ENCODE results near the gene ESRP2.

The ESRP2 gene

DNA sequence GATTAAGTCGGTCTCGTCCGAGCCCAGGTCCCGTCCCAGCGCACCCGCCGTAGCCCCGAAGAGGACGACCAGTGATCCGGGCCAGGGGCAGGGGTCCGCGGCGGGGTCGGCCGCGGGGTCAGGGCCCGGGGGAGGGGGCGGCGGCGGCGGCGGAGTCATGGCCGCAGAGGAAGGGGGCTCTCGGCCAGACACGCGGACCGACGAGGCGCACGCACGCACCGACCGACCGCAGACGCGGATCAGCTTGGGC, at the start of gene ESRP2:
ESRP2 (minus strand) TSS at position 241 of the 250 bp plus-strand sequence; CDS start at position 159, 82 bp downstream.
- TF ChIP-seq, protein P1, sequence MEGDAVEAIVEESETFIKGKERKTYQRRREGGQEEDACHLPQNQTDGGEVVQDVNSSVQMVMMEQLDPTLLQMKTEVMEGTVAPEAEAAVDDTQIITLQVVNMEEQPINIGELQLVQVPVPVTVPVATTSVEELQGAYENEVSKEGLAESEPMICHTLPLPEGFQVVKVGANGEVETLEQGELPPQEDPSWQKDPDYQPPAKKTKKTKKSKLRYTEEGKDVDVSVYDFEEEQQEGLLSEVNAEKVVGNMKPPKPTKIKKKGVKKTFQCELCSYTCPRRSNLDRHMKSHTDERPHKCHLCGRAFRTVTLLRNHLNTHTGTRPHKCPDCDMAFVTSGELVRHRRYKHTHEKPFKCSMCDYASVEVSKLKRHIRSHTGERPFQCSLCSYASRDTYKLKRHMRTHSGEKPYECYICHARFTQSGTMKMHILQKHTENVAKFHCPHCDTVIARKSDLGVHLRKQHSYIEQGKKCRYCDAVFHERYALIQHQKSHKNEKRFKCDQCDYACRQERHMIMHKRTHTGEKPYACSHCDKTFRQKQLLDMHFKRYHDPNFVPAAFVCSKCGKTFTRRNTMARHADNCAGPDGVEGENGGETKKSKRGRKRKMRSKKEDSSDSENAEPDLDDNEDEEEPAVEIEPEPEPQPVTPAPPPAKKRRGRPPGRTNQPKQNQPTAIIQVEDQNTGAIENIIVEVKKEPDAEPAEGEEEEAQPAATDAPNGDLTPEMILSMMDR (IDR thresholded peaks at IDR 0.05; ENCODE audit: insufficient read depth, missing control alignments), result no peak
- no peak for DNase-seq (ENCODE audit: insufficient read length, low spot score)
- FAIRE-seq, result no peak

DNA sequence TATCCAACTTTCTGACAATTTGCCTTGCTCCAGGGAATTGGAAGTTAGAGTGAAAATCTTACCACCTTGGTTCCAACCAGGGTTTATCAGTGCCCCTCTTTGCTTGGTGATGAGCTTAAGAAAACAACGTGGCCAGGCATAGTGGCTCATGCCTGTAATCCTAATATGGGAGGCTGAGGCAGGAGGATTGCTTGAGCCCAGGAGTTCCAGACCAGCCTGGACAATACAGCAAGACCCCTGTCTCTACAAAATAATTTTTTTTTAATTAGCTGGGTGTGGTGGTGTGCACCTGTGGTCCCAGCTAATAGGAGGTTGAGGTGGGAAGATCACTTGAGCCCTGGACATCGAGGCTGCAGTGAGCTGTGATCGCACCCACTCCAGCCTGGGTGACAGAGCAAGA, 49.8 kb upstream of the ESRP2 start:
- no peak for DNase-seq (ENCODE audit: insufficient read length, low spot score)
- no peak for FAIRE-seq
- TF ChIP-seq, protein P1 (IDR thresholded peaks at IDR 0.05; ENCODE audit: insufficient read depth, missing control alignments), result no peak

DNA sequence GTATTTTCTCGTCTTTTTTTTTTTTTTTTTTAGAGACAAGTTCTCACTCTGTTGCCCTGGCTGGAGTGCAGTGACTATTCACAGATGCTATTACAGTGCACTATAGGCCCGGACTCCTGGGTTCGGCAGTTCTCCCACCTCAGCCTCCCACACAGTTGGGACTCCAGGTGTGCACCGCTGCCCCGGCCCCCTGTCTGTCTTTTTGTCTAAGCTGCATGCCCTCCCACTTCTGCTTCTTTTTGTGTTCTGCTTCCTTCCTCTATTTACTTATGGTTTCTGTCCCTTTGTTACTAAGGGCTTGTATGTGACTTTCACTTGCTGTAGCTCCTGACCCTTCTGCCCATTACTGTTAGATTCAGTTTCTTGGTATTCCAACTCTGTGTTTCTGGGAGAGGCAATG, 48.9 kb upstream of the ESRP2 start:
- DNase-seq (ENCODE audit: insufficient read length, low spot score) (no peak), FAIRE-seq (no peak)
- TF ChIP-seq, protein P1 (IDR thresholded peaks at IDR 0.05; ENCODE audit: insufficient read depth, missing control alignments), result no peak

DNA sequence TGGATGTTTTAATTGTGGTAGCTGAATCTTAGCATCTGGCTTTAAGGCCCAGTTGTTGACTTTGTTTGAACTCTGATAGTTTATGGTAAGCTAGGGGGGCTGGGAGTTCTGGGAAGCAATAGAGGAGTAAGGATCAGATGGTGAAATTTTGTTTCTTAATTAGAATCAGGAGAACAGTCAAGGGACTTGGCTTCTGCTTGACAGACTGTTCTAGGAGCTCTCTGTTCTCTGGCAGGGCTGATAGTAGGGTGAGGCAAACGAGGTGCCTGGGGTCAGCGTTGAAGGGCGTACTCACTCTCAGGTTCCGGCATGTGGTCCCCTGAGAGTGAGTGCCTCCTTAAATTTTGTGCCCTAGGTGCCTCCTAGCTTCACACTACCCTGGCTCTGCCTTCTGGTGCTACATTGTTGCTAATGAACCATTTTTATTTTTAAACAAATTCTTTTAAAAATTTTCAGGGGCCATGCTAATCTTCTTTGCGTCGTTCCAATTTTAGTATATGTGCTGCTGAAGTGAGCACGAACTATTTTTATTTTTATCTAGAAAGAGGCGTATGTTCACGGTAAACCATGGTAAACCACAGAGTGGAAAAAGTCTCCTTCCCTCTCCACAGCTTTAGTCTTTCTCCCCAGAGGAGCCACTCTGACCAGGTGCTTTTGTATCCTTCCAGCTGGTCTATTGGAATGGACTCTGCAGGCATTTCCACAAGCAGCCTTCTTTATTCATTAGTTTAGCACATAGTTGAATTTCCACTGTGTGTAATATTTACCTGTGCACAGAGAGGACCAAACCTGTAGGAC, 48.1 kb upstream of the ESRP2 start:
- no peak for DNase-seq (ENCODE audit: insufficient read length, low spot score)
- TF ChIP-seq, protein P1 (IDR thresholded peaks at IDR 0.05; ENCODE audit: insufficient read depth, missing control alignments), result no peak
- no peak for FAIRE-seq

DNA sequence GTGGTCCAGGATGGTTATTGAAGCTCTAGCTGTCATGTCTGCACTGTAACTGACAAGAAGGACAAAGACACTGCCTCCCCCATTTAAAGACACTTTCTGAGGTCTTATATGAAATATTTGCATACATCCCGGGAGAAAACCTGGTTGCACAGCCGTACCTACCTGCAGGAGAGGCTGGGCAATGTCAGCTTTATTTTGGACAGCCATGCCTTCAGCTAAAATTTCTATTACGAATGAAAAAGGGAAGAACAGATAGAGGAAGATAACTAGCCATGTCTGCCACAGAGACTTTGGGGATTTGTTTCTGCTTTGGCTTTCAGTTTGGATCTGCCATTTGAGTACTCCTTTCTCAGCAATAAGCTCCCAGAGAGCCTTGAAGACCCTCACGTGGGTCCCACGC, 47.4 kb upstream of the ESRP2 start:
- TF ChIP-seq, protein P1 (IDR thresholded peaks at IDR 0.05; ENCODE audit: insufficient read depth, missing control alignments), result no peak
- FAIRE-seq, result no peak
- no peak for DNase-seq (ENCODE audit: insufficient read length, low spot score)

DNA sequence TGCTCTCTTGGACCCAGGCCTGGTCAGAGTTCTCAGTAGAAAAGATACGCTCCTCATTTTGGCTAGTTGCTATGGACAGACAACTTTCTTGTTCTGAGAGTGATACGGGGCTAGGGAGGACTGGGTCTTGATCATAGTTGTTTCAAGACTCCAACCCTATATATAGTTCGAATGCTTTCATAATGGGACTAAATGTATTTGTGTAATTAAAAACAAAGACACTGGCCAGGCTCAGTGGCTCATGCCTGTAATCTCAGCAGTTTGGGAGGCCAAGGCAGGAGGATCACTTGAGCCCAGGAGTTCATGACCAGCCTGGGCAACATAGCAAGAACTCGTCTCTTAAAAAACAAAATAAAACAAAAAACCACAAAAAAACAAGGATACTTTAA, 46.1 kb upstream of the ESRP2 start:
- no peak for FAIRE-seq
- TF ChIP-seq, protein P1 (IDR thresholded peaks at IDR 0.05; ENCODE audit: insufficient read depth, missing control alignments), result no peak
- DNase-seq (ENCODE audit: insufficient read length, low spot score), result no peak

DNA sequence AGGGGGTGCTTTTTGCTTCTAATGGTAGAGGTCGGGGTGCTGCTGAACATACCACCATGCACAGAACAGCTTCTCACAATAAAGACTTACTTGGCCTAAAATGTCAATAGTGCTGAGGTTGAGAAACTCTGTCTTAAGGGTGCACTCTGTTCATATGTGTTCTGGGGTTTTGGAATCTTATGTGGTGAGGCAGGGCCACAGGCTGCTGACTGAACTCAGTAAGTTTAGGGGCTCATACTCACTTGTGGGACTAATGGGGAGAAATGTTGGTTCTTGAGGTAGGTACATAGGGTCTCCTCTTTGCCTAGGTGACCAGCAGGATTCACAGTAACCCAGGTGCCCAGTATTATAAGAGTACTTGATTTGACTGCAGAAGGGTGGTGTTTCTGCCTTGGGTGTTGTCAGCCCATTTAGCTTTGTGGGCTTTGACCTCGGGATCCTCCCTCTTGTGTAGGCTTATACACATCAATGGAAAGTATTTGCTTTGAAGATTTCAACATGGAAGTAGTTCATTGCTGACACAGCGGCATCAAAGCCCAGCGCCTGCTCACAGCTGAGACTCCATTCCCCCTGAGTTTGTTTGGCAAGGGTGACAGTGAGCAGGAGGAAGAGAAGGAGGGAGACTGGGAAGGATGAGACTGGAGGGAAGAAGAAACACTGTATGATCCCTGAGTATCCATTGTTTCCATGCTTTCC, 45.6 kb upstream of the ESRP2 start:
- TF ChIP-seq, protein P1 (IDR thresholded peaks at IDR 0.05; ENCODE audit: insufficient read depth, missing control alignments), result no peak
- no peak for FAIRE-seq

More for the DNA sequence above, 45.6 kb upstream of the ESRP2 start:
- DNase-seq (ENCODE audit: insufficient read length, low spot score), result no peak

Measured in D721Med (cell line).